GM12878 (cell line): ENCODE results near the gene FRAS1. TPM values are rescaled to one million over a fixed set of nuclear protein-coding genes. Genes with fewer than 3 reads are reported as not detected.

Experiments
- ATAC-seq: fragments of 200-7000 bp; cut with Tn5 transposase; 3 replicates; pipeline ENCODE4 v1.9.1; 2020; ENCODE audit warnings: mild to moderate bottlenecking, moderate library complexity
- BruUV-seq: library from RNA; stranded (reverse); fragments of 400-500 nt; replicated peaks from 2 replicates; lab custom pipeline; 2021; lab: Mats Ljungman, UMichigan
- CTCF ChIA-PET: fragments of 300-600 bp; sonication (Branson Sonifier 250); formaldehyde crosslinking; extraction: SDS; loops from one replicate; lab custom pipeline; 2021; ENCODE audit warnings: inconsistent platforms; lab: Yijun Ruan, JAX
- POLR2A ChIA-PET: fragments of 350-600 bp; formaldehyde crosslinking; extraction: SDS; loops from one replicate; lab custom pipeline; 2021; ENCODE audit warnings: inconsistent platforms; lab: Charles Lee
- RAD21 ChIA-PET: fragments of 300-600 bp; sonication (Branson Sonifier 250); formaldehyde crosslinking; loops from one replicate; lab custom pipeline; 2023; ENCODE audit warnings: antibody characterized with exemption; ENCODE audit not compliant: unreplicated experiment; lab: Charles Lee
- SMC1A ChIA-PET: fragments of 300-600 bp; sonication (Branson Sonifier 250); formaldehyde crosslinking; loops from one replicate; lab custom pipeline; 2023; ENCODE audit not compliant: unreplicated experiment, uncharacterized antibody; lab: Charles Lee
- DNase-seq: peaks from one replicate; pipeline ENCODE4 v3.0.0-alpha.2; 2011; ENCODE audit warnings: low read depth, low spot score
- FAIRE-seq: peaks from 3 replicates; lab custom pipeline; 2011; peaks lifted over from hg19 to GRCh38; lab: Jason Lieb, UNC
- H2AFZ ChIP-seq: 2 replicates; pipeline ENCODE4 v1.6.0; 2011; ENCODE audit warnings: low read depth, low read length, control low read depth; ENCODE audit not compliant: control insufficient read depth
- H3K27ac ChIP-seq: 2 replicates; pipeline ENCODE4 v1.5.1; 2011; ENCODE audit warnings: control low read depth; ENCODE audit not compliant: control insufficient read depth, insufficient read depth
- H3K27me3 ChIP-seq, 2 experiments: replicated peaks in 1 of 2; 2 replicates each; pipeline versions ENCODE4 v1.6.0 to v1.6.1; 2011; ENCODE audit warnings: low read length in 1 of 2; ENCODE audit not compliant: control insufficient read depth in 2 of 2, insufficient read depth in 2 of 2
- H3K36me3 ChIP-seq, 2 experiments: 2 replicates each; pipeline ENCODE4 v1.5.1; 2011; ENCODE audit warnings: low read length in 1 of 2; ENCODE audit not compliant: control insufficient read depth in 2 of 2, insufficient read depth in 2 of 2
- H3K4me1 ChIP-seq: 2 replicates; pipeline ENCODE4 v1.6.1; 2011; ENCODE audit warnings: mild to moderate bottlenecking, low read length, moderate library complexity, mixed read lengths; ENCODE audit not compliant: control insufficient read depth, insufficient read depth
- H3K4me2 ChIP-seq: 2 replicates; pipeline ENCODE4 v1.6.0; 2011; ENCODE audit warnings: control low read depth; ENCODE audit not compliant: control insufficient read depth, insufficient read depth
- H3K4me3 ChIP-seq: fragments of 200-600 bp; sonication (generic); 2 replicates; pipeline ENCODE4 v1.5.1; 2016
- H3K79me2 ChIP-seq: 2 replicates; pipeline ENCODE4 v1.6.0; 2011; ENCODE audit warnings: low read length; ENCODE audit not compliant: control insufficient read depth, insufficient read depth
- H3K9ac ChIP-seq: 2 replicates; pipeline ENCODE4 v1.8.0; 2011; ENCODE audit warnings: low read length, control low read depth, mixed read lengths; ENCODE audit not compliant: control insufficient read depth, insufficient read depth
- H3K9me3 ChIP-seq: replicated peaks from 3 replicates; pipeline ENCODE4 v1.5.1; 2011; ENCODE audit warnings: mild to moderate bottlenecking, low read length; ENCODE audit not compliant: control insufficient read depth, insufficient read depth
- H4K20me1 ChIP-seq: 2 replicates; pipeline ENCODE4 v1.6.0; 2011; ENCODE audit not compliant: control insufficient read depth, insufficient read depth
- BCL11A ChIP-seq: IDR thresholded peaks from 2 replicates; pipeline ENCODE4 v1.6.1; 2011; ENCODE audit warnings: low read depth, low read length
- BHLHE40 ChIP-seq, 2 experiments: fragments of 450-650 bp in 1 of 2; IDR thresholded peaks; 2 replicates each; pipeline ENCODE4 v1.6.1; 2011 to 2017; ENCODE audit warnings: low read depth in 2 of 2, borderline replicate concordance in 1 of 2, improper control_type of control experiment in 1 of 2, low read length in 1 of 2, mild to moderate bottlenecking in 1 of 2
- CEBPB ChIP-seq, 2 experiments: fragments of 150-350 bp in 1 of 2; IDR thresholded peaks; 2 replicates each; pipeline ENCODE4 v1.6.1; 2012 to 2014; ENCODE audit warnings: low read depth in 2 of 2, low read length in 2 of 2, borderline replicate concordance in 1 of 2, inconsistent platforms in 1 of 2
- CHD1 ChIP-seq: IDR thresholded peaks from 2 replicates; pipeline ENCODE4 v1.6.1; 2012; ENCODE audit warnings: low read depth, low read length, improper control_type of control experiment
- GATAD2B ChIP-seq: fragments of 450-650 bp; conservative IDR thresholded peaks from 2 replicates; pipeline ENCODE4 v1.6.1; 2017; ENCODE audit warnings: low read depth, mild to moderate bottlenecking, moderate library complexity
- IKZF1 ChIP-seq: fragments of 450-650 bp; conservative IDR thresholded peaks from 2 replicates; pipeline ENCODE4 v1.6.1; 2017; ENCODE audit warnings: antibody characterized with exemption, mild to moderate bottlenecking
- JUND ChIP-seq: IDR thresholded peaks from 2 replicates; pipeline ENCODE4 v1.6.1; 2012; ENCODE audit warnings: low read depth, mild to moderate bottlenecking, low read length, improper control_type of control experiment, moderate library complexity
- KLF5 ChIP-seq: fragments of 450-650 bp; IDR thresholded peaks from 2 replicates; pipeline ENCODE4 v1.6.1; 2014; ENCODE audit warnings: mild to moderate bottlenecking; ENCODE audit not compliant: partially characterized antibody
- MYC ChIP-seq: IDR thresholded peaks from 2 replicates; pipeline ENCODE4 v1.6.1; 2011; ENCODE audit warnings: mild to moderate bottlenecking, low read length, moderate library complexity, inconsistent platforms; ENCODE audit not compliant: insufficient read depth, insufficient replicate concordance, insufficient read length, severe bottlenecking
- PRDM15 ChIP-seq: fragments of 450-650 bp; formaldehyde crosslinking; IDR thresholded peaks from 2 replicates; pipeline ENCODE4 v1.4.0; 2020; ENCODE audit warnings: mild to moderate bottlenecking, moderate library complexity
- RBBP5 ChIP-seq: fragments of 200-600 bp; sonication (generic); conservative IDR thresholded peaks from 2 replicates; pipeline ENCODE4 v1.6.1; 2016
- SRF ChIP-seq, 2 experiments: IDR thresholded peaks; 2 replicates each; pipeline ENCODE4 v1.6.1; 2011; ENCODE audit warnings: low read depth in 2 of 2, low read length in 2 of 2, mild to moderate bottlenecking in 1 of 2, moderate library complexity in 1 of 2
- STAT1 ChIP-seq: fragments of 450-650 bp; conservative IDR thresholded peaks from 2 replicates; pipeline ENCODE4 v1.6.1; 2014; ENCODE audit warnings: antibody characterized with exemption, mild to moderate bottlenecking
- ZBTB40 ChIP-seq: fragments of 450-650 bp; IDR thresholded peaks from 2 replicates; pipeline ENCODE4 v1.6.1; 2016; ENCODE audit warnings: mild to moderate bottlenecking, moderate library complexity, borderline replicate concordance
- in situ Hi-C: fragments of 300-500 bp; cut with MboI; formaldehyde crosslinking; loops from 9 replicates; pipeline ENCODE4 v1.14.3; 2018; ENCODE audit warnings: mixed read lengths
- intact Hi-C: fragments of 100-400 bp; cut with micrococcal nuclease; formaldehyde crosslinking; loops from one replicate; pipeline ENCODE4 v1.14.2; 2022; ENCODE audit not compliant: unreplicated experiment
- polyA plus RNA-seq, 11 experiments: library from polyadenylated mRNA; depleted of rRNA in 4 of 11; unstranded in 6 of 11; stranded (reverse) in 5 of 11; fragments of >200 nt; fragmentation: Nextera tagmentation in 4 of 11; fragmentation: Illumina TruSeq in 1 of 11; extraction: Ambion mirVana in 4 of 11; extraction: Trizol in 1 of 11; gene quantifications; 1 replicate in 1 of 11; 2 replicates in 10 of 11; pipeline versions ENCODE4 v1.2.1 to v1.2.3, GENCODE V29; 2011 to 2016; ENCODE audit warnings: inconsistent platforms in 2 of 11, missing spikeins in 2 of 11, low read depth in 1 of 11
- total RNA-seq, 4 experiments: library from RNA; depleted of rRNA in 3 of 4; stranded (reverse); fragments of >200 nt in 3 of 4; fragmentation: Illumina TruSeq in 1 of 4; extraction: Trizol in 1 of 4; gene quantifications; 2 replicates each; pipeline versions ENCODE4 v1.2.1 to v1.2.3, GENCODE V29; 2013 to 2021

Gene FRAS1
- total and polyA plus RNA-seq, 10 of the 15 experiments (the other 5 are each of a cell fraction or from before 2014, with no cell fraction given), result 0.08 to 11.7 (median 0.20) TPM

- BruUV-seq, result no TSS peak
- H2AFZ ChIP-seq, result no peak overlapping the region
Observed at GRCh38 chr4:78432896-78433295, 375.8 kb downstream of the FRAS1 start.

More at GRCh38 chr4:78432896-78433295, 375.8 kb downstream of the FRAS1 start:
- Histone ChIP-seq H3K4me2 (no peak overlapping the region), H3K9ac (no peak overlapping the region), H3K4me3 (no peak overlapping the region), H3K27ac (no peak overlapping the region), H3K4me1 (no peaks in the 10 kb centered on the region), H3K9me3 (no peaks in the 10 kb centered on the region), H3K79me2 (no peaks in the 10 kb centered on the region), H3K27me3 (no peaks in the 10 kb centered on the region), H3K36me3 (no peaks in the 10 kb centered on the region), H4K20me1 (no peaks in the 10 kb centered on the region)
- ChIA-PET SMC1A (interaction anchor here (1.0 kb wide), 1 partner anchor 12 kb away, joined by 3 read pairs; no protein-coding TSS in a partner anchor), CTCF (interaction anchor here (0.9 to 1.0 kb wide), 2 partner anchors 15 to 128 kb away, joined by 3 read pairs; no protein-coding TSS in a partner anchor), RAD21 (no interaction called here), POLR2A (no interaction called here)
- no peak for FAIRE-seq
- no peak for DNase-seq
- TF ChIP-seq ZBTB40, result no peak
- TF ChIP-seq JUND, result no peak
- no peak for TF ChIP-seq BHLHE40 (IDR thresholded peaks at IDR 0.05; ENCODE audit: borderline replicate concordance in 1 of 2, low read depth in 2 of 2, low read length in 1 of 2)
- no peak for TF ChIP-seq MYC
- TF ChIP-seq STAT1, result no peak
- no peak for TF ChIP-seq IKZF1
- no peak for TF ChIP-seq GATAD2B
- no peak for TF ChIP-seq PRDM15
- TF ChIP-seq BCL11A, result no peak
- TF ChIP-seq CHD1, result no peak
- TF ChIP-seq RBBP5, result no peak
- TF ChIP-seq CEBPB (IDR thresholded peaks at IDR 0.05; ENCODE audit: borderline replicate concordance in 1 of 2, low read depth in 2 of 2, low read length in 2 of 2), result no peak
- no peak for TF ChIP-seq SRF (IDR thresholded peaks at IDR 0.05; ENCODE audit: low read depth in 2 of 2, low read length in 2 of 2)
- TF ChIP-seq KLF5, result no peak
- in situ Hi-C loops (no loop called here), intact Hi-C loops (no loop called here)
- ATAC-seq, result no peak
